ENCODE data around the gene ABR.

DNA sequence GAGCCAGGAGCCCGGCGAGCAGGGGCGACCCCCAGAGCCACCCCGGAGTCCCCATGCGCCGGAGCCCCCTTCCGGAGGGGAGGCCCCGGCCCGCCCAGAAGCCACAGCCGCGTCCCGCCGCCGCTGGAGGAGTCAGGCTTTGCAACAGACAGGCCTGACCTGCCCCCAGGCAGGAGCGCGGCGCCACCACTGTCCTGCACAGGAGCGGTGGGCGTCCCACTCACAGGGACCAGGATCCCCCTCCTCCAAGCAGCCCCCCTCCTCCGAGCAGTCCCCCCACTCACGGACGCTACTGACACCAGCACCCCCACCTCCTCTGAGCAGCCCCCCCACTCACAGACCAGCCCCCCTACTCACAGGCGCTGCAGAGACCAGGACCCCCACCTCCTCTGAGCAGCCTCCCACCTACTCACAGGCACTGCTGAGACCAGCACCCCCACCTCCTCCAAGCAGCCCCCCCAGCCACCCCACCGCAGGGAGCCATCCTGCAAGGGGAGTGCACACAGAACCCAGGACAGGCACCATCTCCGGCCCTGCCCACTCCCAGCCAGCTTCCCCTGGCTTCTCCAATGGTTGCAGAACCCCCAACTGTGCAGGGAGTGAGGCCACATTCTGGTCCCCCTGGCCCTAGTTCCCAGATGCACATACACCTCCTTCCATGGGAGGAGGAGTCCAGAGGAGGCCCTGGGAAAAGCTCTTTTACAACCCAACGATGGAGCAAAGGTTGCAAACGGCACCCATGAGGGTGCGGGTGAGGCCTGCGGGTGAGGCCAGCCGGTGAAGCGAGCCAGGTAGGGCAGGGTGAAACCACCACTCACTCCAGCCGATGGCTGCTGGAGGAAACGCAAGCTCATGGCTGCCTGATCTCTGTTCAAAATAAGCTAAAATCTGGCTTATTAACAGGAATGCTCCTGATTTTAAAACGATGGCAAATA is 69.9 kb downstream of the ABR start:
- TF ChIP-seq, protein P1, sequence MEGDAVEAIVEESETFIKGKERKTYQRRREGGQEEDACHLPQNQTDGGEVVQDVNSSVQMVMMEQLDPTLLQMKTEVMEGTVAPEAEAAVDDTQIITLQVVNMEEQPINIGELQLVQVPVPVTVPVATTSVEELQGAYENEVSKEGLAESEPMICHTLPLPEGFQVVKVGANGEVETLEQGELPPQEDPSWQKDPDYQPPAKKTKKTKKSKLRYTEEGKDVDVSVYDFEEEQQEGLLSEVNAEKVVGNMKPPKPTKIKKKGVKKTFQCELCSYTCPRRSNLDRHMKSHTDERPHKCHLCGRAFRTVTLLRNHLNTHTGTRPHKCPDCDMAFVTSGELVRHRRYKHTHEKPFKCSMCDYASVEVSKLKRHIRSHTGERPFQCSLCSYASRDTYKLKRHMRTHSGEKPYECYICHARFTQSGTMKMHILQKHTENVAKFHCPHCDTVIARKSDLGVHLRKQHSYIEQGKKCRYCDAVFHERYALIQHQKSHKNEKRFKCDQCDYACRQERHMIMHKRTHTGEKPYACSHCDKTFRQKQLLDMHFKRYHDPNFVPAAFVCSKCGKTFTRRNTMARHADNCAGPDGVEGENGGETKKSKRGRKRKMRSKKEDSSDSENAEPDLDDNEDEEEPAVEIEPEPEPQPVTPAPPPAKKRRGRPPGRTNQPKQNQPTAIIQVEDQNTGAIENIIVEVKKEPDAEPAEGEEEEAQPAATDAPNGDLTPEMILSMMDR (conservative IDR thresholded peaks at IDR 0.05; ENCODE audit: low read length): no peak
- no peak for TF ChIP-seq EZH2phosphoT487 (IDR thresholded peaks at IDR 0.05; ENCODE audit: borderline replicate concordance)

Data from Loucy (cell line).